HepG2 (cell line): ENCODE results near the gene PLXNA3. TPM values are rescaled to one million over a fixed set of nuclear protein-coding genes. Genes with fewer than 3 reads are reported as not detected.

Experiments
- ATAC-seq: fragments of 200-7000 bp; cut with Tn5 transposase; 3 replicates; pipeline ENCODE4 v1.9.1; 2020; ENCODE audit warnings: mild to moderate bottlenecking, moderate library complexity
- BruUV-seq: library from RNA; stranded (reverse); fragments of 400-500 nt; replicated peaks from 2 replicates; lab custom pipeline; 2021; lab: Mats Ljungman, UMichigan
- CTCF ChIA-PET: fragments of 300-600 bp; formaldehyde crosslinking; extraction: SDS; loops from one replicate; lab custom pipeline; 2021; ENCODE audit warnings: low total read pairs, inconsistent platforms, low intra/inter-chr PET ratio; lab: Yijun Ruan, JAX
- POLR2A ChIA-PET: fragments of 350-600 bp; sonication (Branson Sonifier 250); formaldehyde crosslinking; loops from one replicate; lab custom pipeline; 2020; ENCODE audit warnings: antibody characterized with exemption, inconsistent platforms; lab: Yijun Ruan, JAX
- DNase-seq: peaks from one replicate; pipeline ENCODE4 v3.0.0-alpha.2; 2015; ENCODE audit warnings: low spot score
- FAIRE-seq: peaks from 3 replicates; lab custom pipeline; 2011; peaks lifted over from hg19 to GRCh38; lab: Jason Lieb, UNC
- H2AFZ ChIP-seq: one replicate; pipeline ENCODE4 v1.6.1; 2011; ENCODE audit warnings: low read length, inconsistent platforms
- H3K27ac ChIP-seq: fragments of 300-600 bp; 3 replicates; pipeline ENCODE4 v1.8.0; 2011; ENCODE audit warnings: mixed run types, mild to moderate bottlenecking, mixed read lengths, low read length, inconsistent platforms; ENCODE audit not compliant: insufficient read depth; ENCODE audit errors: extremely low read length
- H3K27me3 ChIP-seq, 2 experiments: fragments of 200-600 bp in 1 of 2; 2 replicates in 1 of 2; 3 replicates in 1 of 2; pipeline versions ENCODE4 v1.6.0 to v1.8.0; 2011; ENCODE audit warnings: low read length in 2 of 2, mild to moderate bottlenecking in 2 of 2, moderate library complexity in 2 of 2, inconsistent platforms in 1 of 2; ENCODE audit not compliant: insufficient read depth in 2 of 2, control insufficient read depth in 1 of 2
- H3K36me3 ChIP-seq, 2 experiments: fragments of 200-600 bp in 1 of 2; replicated peaks in 1 of 2; 2 replicates in 1 of 2; 3 replicates in 1 of 2; pipeline versions ENCODE4 v1.5.1 to v1.8.0; 2011; ENCODE audit warnings: low read length in 2 of 2, inconsistent platforms in 1 of 2; ENCODE audit not compliant: insufficient read depth in 2 of 2, control insufficient read depth in 1 of 2
- H3K4me1 ChIP-seq: 2 replicates; pipeline ENCODE4 v1.5.1; 2012; ENCODE audit warnings: low read length, inconsistent platforms; ENCODE audit not compliant: insufficient read depth
- H3K4me2 ChIP-seq: 2 replicates; pipeline ENCODE4 v1.6.0; 2011; ENCODE audit warnings: low read depth, low read length, inconsistent platforms
- H3K4me3 ChIP-seq, 3 experiments: fragments of 200-600 bp in 1 of 3; sonication (generic), shearing (Covaris generic) in 1 of 3; replicated peaks in 1 of 3; 2 replicates each; pipeline ENCODE4 v1.5.1; 2011 to 2016; ENCODE audit warnings: low read length in 3 of 3, inconsistent platforms in 2 of 3, low read depth in 2 of 3, mild to moderate bottlenecking in 2 of 3, control low read depth in 1 of 3, mixed read lengths in 1 of 3; ENCODE audit not compliant: insufficient read depth in 1 of 3
- H3K79me2 ChIP-seq: one replicate; pipeline ENCODE4 v1.6.1; 2011; ENCODE audit warnings: low read length, inconsistent platforms; ENCODE audit not compliant: insufficient read depth
- H3K9ac ChIP-seq: 2 replicates; pipeline ENCODE4 v1.6.0; 2011; ENCODE audit warnings: mild to moderate bottlenecking, low read depth, low read length, inconsistent platforms; ENCODE audit not compliant: insufficient read depth
- H3K9me3 ChIP-seq: 2 replicates; pipeline ENCODE4 v1.5.1; 2012; ENCODE audit warnings: mild to moderate bottlenecking, low read length
- H4K20me1 ChIP-seq: 2 replicates; pipeline ENCODE4 v1.6.0; 2011; ENCODE audit warnings: inconsistent platforms, mild to moderate bottlenecking, low read length, moderate library complexity; ENCODE audit not compliant: insufficient read depth
- CREB3 ChIP-seq: sonication (generic); formaldehyde crosslinking; IDR thresholded peaks from 2 replicates; pipeline ENCODE4 v1.5.0; 2020; ENCODE audit warnings: missing genetic modification reagents
- ISX ChIP-seq: sonication (generic); formaldehyde crosslinking; conservative IDR thresholded peaks from 2 replicates; pipeline ENCODE4 v1.5.0; 2020; ENCODE audit warnings: missing genetic modification reagents
- LRRFIP1 ChIP-seq: sonication (generic); formaldehyde crosslinking; conservative IDR thresholded peaks from 2 replicates; pipeline ENCODE4 v1.4.0; 2020; ENCODE audit warnings: missing genetic modification reagents
- MAZ ChIP-seq, 2 experiments: sonication (generic) in 1 of 2; formaldehyde crosslinking in 1 of 2; IDR thresholded peaks; 2 replicates each; pipeline versions ENCODE4 v1.5.0 to v1.6.1; 2012 to 2020; ENCODE audit warnings: low read depth in 2 of 2, mild to moderate bottlenecking in 2 of 2, borderline replicate concordance in 1 of 2, improper control_type of control experiment in 1 of 2, low read length in 1 of 2, missing genetic modification reagents in 1 of 2, moderate library complexity in 1 of 2
- MXD1 ChIP-seq: sonication (generic); formaldehyde crosslinking; IDR thresholded peaks from 2 replicates; pipeline ENCODE4 v1.4.0; 2020; ENCODE audit warnings: mild to moderate bottlenecking, missing genetic modification reagents
- SKI ChIP-seq: fragments of 450-650 bp; IDR thresholded peaks from one replicate; pipeline ENCODE4 v1.6.1; 2018; ENCODE audit warnings: mild to moderate bottlenecking; ENCODE audit not compliant: partially characterized antibody
- SNAPC4 ChIP-seq: sonication (generic); formaldehyde crosslinking; IDR thresholded peaks from 2 replicates; pipeline ENCODE4 v1.4.0; 2020; ENCODE audit warnings: mild to moderate bottlenecking, missing genetic modification reagents
- ZNF224 ChIP-seq: sonication (generic); formaldehyde crosslinking; IDR thresholded peaks from 2 replicates; pipeline ENCODE4 v1.5.0; 2020; ENCODE audit warnings: mild to moderate bottlenecking, missing genetic modification reagents
- ZNF225 ChIP-seq: sonication (generic); formaldehyde crosslinking; IDR thresholded peaks from 2 replicates; pipeline ENCODE4 v1.4.0; 2020; ENCODE audit warnings: mild to moderate bottlenecking, missing genetic modification reagents
- ZNF549 ChIP-seq: sonication (generic); formaldehyde crosslinking; IDR thresholded peaks from 2 replicates; pipeline ENCODE4 v1.5.0; 2020; ENCODE audit warnings: missing genetic modification reagents
- ZNF552 ChIP-seq: sonication (generic); formaldehyde crosslinking; IDR thresholded peaks from 2 replicates; pipeline ENCODE4 v1.9.0; 2022; ENCODE audit warnings: missing genetic modification reagents, mild to moderate bottlenecking, borderline replicate concordance
- WGBS: methylation state at CpG from one replicate; pipeline ENCODE4 v1.1.6; 2017; ENCODE audit warnings: low lambda C conversion rate; 5-methylcytosine and 5-hydroxymethylcytosine counted together
- in situ Hi-C: cut with HindIII; loops from 2 replicates; pipeline ENCODE4 v1.10.0; 2017; ENCODE audit warnings: low pct_unique_long_range_greater_than_20kb; ENCODE audit not compliant: extremely low pct_ligation_motif_present
- intact Hi-C: fragments of 100-400 bp; cut with micrococcal nuclease; formaldehyde crosslinking; loops from one replicate; pipeline ENCODE4 v1.10.0; 2022; ENCODE audit not compliant: unreplicated experiment
- polyA plus RNA-seq, 8 experiments: library from polyadenylated mRNA; depleted of rRNA in 3 of 8; stranded (reverse) in 7 of 8; unstranded in 1 of 8; fragments of >200 nt; fragmentation: Illumina TruSeq in 4 of 8; extraction: Trizol in 4 of 8; gene quantifications; 2 replicates each; pipeline versions ENCODE4 v1.2.1 to v1.2.3, GENCODE V29; 2011 to 2016; ENCODE audit warnings: low read depth in 4 of 8, missing spikeins in 1 of 8, mixed read lengths in 1 of 8; ENCODE audit not compliant: insufficient read depth in 1 of 8
- total RNA-seq, 5 experiments: library from RNA; depleted of rRNA; stranded (reverse); fragments of >200 nt; fragmentation: Illumina TruSeq; extraction: Trizol; gene quantifications; 2 replicates each; pipeline ENCODE4 v1.2.3, GENCODE V29; 2016; ENCODE audit warnings: low read depth in 1 of 5
- TF ChIP-seq, protein P1 (sequence below): sonication (generic); formaldehyde crosslinking; IDR thresholded peaks from 2 replicates; pipeline ENCODE4 v1.5.0; 2020; ENCODE audit warnings: mild to moderate bottlenecking, missing genetic modification reagents, borderline replicate concordance

PLXNA3 gene
- total and polyA plus RNA-seq, 2 of the 13 experiments (the other 11 are each of a cell fraction or from before 2014, with no cell fraction given), result 5.8 to 20.6 TPM

- WGBS, result 100% methylated on average over 4 of the region's 23 CpGs
- Histone ChIP-seq H3K79me2 (no peaks in the 10 kb centered on the region), H4K20me1 (no peaks in the 10 kb centered on the region), H3K4me2 (no peak overlapping the region), H3K4me1 (peaks cover 12% of the 10 kb centered on the region; the same call in 1 of the 2 replicates), H3K36me3 (peaks cover 5 to 6% of the 10 kb centered on the region in 2 experiments; a peak in 1 of 5 replicates), H3K27me3 (no peaks in the 10 kb centered on the region), H3K9me3 (no peaks in the 10 kb centered on the region), H2AFZ (no peak overlapping the region), H3K27ac (no peak overlapping the region), H3K4me3 (no peak overlapping the region), H3K9ac (no peak overlapping the region)
- ChIA-PET POLR2A (no interaction called here), CTCF (no interaction called here)
- no TSS peak for BruUV-seq
- FAIRE-seq, result no peak
- ATAC-seq, result no peak
- in situ Hi-C loops (no loop called here), intact Hi-C loops (no loop called here)
- no peak for DNase-seq
- TF ChIP-seq ZNF225 (no peak), SNAPC4 (CRISPR knock-in tag) (no peak), SKI (no peak), ZNF224 (CRISPR knock-in tag) (no peak), ISX (CRISPR knock-in tag) (no peak), ZNF552 (CRISPR knock-in tag) (no peak), CREB3 (CRISPR knock-in tag) (no peak), MXD1 (CRISPR knock-in tag) (no peak), ZNF549 (CRISPR knock-in tag) (no peak), LRRFIP1 (no peak), MAZ (IDR thresholded peaks at IDR 0.05; ENCODE audit: borderline replicate concordance, low read depth, low read length) (no peak), MAZ (CRISPR knock-in tag; IDR thresholded peaks at IDR 0.05; ENCODE audit: low read depth) (no peak)
- TF ChIP-seq, protein P1, sequence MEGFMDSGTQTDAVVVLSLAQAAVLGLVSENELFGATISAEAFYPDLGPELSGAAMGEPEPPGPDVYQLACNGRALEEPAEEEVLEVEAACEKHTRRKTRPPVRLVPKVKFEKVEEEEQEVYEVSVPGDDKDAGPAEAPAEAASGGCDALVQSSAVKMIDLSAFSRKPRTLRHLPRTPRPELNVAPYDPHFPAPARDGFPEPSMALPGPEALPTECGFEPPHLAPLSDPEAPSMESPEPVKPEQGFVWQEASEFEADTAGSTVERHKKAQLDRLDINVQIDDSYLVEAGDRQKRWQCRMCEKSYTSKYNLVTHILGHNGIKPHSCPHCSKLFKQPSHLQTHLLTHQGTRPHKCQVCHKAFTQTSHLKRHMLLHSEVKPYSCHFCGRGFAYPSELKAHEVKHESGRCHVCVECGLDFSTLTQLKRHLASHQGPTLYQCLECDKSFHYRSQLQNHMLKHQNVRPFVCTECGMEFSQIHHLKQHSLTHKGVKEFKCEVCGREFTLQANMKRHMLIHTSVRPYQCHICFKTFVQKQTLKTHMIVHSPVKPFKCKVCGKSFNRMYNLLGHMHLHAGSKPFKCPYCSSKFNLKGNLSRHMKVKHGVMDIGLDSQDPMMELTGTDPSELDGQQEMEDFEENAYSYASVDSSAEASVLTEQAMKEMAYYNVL (CRISPR knock-in tag), result no peak
Measured at GRCh38 chrX:154470914-154471568, 13.0 kb downstream of the PLXNA3 start.
